HG03064 (cell line): ENCODE measurements around the gene UBL5.

Source experiments
- ATAC-seq: cut with Tn5 transposase; IDR thresholded peaks from one replicate; pipeline ENCODE4 v1.9.1; 2021; ENCODE audit warnings: low read depth; ENCODE audit not compliant: unreplicated experiment

The UBL5 gene

GRCh38 chr19:9848762-9849161, 21.0 kb downstream of the UBL5 start:
- ATAC-seq = no peak

DNA sequence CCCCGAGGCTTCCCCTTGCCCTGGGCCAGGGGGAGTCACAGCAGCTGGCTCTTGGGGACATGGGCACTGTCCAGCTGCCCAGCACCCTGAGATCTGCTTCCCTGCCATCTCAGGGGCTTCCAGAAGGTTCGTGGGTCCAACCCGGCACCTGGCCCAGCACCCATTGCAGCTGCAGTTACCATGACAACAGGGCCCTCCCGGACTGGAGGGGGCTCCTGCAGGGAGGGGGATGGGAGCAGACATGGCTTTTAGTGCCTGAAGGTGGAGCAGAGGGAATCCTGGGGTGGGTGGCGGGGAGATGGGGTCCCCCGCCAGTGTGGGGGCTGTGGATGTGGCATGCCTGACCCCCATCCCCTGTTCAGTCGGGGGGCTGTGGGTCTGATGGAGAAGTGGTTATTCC, 22.1 kb downstream of the UBL5 start:
- no peak for ATAC-seq

- no peak for ATAC-seq
These were observed 22.7 kb downstream of the UBL5 start for GRCh38 chr19:9850235-9850959.

DNA sequence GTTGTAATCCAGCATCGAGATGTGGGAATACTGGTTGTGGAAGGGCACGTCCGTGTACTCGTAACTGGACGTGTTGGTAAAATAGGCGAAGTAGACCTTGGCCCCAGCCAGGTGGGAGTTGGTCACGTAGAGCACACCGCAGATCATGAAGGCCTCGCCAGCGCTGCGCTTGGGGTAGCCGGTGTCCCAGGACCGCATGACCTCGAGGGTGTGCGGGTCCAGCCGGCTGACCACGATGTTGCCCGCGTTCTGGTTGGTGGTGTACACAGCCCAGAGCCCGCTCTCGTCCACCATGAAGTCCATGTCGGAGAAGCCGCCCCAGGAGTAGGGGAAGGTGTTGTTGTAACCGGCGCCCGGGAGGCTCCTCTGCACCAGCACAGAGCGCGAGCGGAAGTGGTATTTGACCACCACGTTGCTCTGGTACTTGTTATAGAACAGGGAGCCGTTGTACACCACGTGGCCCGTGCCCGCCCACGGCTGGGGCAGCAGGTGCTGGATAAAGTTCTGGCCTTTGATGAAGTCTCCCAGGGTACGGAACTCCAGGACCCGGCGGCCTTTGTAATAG, 26.6 kb downstream of the UBL5 start:
- ATAC-seq = no peak

DNA sequence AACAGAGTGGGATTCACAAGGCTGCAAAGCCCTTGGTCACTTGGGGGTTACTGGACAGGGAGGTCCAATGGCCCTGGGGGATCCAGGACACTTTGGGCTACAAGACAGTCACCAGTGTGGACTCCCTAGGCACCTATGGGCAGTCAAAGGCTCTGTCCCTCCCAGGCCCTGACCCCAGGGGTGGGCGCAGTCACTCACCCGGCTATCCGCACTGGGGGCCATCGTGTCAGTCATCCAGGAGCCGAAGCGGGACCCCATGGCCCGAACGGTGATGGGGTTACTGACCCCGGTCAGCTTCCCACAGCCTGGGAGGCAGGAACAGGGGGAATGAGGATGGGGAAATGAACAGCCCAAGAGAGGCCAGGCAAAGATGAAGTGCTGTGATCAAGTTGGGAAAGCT, 28.9 kb downstream of the UBL5 start:
- ATAC-seq = no peak

DNA sequence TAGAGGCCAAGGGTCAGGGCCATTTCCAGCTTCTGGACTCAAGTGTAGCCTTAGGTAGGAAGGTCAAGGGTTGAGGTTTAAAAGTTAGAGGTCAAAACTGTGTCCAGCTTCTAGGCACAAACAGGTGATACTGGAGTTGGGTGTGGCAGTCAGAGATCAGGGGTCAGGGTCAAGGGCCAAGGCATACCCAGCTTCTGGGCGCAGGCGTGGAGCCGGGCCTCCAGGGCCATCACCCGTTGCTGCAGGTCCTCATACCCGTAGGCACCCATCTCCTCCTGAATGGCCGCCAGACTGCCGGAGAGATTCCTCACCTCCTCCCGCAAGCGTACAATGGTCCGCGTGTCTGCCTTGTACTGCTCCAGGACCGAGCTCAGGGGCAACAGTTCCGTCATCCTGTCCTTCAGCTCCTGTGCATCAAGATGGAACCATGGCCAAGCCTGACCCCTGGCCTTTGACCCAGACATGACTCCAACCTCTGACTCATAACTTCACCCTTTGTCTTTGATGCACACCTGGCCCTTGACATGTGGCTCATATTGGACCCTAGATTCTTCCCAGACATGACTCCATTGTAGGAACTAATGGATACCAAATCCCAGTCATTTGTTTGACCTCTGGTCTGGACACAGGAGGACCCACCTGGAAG, 29.5 kb downstream of the UBL5 start:
- ATAC-seq = no peak

- ATAC-seq = no peak
These were observed 30.4 kb downstream of the UBL5 start for GRCh38 chr19:9857920-9858746.

- no peak for ATAC-seq
These were observed 31.0 kb downstream of the UBL5 start for GRCh38 chr19:9858766-9859165.

- ATAC-seq = no peak
These were observed 32.7 kb downstream of the UBL5 start for GRCh38 chr19:9860407-9860806.

DNA sequence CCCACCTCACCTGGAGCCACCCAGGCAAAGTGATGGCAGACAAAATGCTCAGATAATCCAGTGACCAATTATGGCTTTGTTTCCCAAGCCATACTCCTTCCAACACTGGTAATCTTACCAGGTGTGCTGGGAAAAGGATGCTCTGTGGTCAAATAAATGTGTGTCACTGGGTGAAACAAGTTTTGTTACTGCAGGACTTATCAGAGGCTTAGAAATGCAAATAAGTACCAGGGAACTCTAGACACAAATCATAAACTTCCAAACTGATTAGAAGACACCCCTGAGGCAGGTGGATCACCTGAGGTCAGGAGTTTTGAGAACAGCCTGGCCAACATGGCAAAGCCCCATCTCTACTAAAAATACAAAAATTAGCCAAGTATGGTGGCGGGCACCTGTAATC, 33.8 kb downstream of the UBL5 start:
- no peak for ATAC-seq

- no peak for ATAC-seq
These were observed 35.2 kb downstream of the UBL5 start for GRCh38 chr19:9862938-9863337.

DNA sequence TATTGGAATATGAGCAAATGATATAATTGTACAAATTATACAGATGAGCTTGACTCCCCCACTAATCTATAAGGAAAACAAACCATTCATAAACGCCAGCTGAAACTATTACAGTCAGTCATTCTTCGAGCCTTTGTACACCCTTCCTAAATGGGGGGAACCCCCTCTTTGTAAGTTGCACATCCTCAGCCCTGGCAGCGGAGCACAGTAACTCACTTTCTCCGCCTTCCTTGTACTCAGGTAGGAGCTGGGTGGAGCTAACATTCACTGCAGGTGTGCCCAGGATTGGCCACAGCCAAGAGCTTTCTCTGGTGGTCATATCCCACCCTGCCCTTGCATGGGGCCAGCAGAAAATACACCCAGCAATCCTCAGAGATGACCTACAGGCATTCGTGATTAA, 36.0 kb downstream of the UBL5 start:
- ATAC-seq = no peak

DNA sequence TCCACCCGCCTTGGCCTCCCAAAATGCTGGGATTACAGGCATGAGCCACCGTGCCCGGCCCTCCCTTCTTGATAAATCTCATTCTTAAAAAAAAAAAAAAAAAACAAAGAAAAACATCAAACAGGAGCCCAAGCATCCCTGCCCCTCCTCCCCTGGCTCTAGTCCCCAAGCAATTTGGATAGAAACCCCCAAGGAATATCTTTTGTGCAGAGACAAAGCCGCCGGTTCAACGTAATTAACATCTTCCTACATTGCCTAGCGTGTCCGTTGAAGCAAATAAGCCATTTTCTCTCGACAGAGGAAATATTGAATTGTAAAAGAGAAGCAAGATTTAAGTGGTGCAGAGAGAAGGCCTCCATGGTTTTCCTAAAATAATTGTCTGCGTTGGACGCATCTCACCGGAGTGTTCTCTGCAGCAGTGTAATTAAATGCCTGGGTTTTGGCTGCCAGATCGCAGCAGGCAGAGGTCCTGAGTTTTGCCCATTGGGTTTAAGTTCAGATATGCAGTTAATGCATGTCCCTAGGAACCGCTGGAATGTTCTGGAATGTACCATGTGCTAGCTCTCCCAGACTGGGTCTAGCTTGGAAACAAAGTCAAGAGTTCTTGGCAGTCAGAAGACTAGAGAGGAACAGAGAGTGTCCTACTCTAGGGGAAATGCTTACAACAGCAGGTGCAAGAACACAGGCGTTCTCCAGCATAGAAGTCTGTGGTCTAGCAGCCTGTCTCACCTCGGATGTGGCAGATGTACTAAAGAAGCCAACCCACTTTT, 38.2 kb downstream of the UBL5 start:
- no peak for ATAC-seq

- ATAC-seq = no peak
These were observed 41.4 kb downstream of the UBL5 start for GRCh38 chr19:9868983-9869617.

DNA sequence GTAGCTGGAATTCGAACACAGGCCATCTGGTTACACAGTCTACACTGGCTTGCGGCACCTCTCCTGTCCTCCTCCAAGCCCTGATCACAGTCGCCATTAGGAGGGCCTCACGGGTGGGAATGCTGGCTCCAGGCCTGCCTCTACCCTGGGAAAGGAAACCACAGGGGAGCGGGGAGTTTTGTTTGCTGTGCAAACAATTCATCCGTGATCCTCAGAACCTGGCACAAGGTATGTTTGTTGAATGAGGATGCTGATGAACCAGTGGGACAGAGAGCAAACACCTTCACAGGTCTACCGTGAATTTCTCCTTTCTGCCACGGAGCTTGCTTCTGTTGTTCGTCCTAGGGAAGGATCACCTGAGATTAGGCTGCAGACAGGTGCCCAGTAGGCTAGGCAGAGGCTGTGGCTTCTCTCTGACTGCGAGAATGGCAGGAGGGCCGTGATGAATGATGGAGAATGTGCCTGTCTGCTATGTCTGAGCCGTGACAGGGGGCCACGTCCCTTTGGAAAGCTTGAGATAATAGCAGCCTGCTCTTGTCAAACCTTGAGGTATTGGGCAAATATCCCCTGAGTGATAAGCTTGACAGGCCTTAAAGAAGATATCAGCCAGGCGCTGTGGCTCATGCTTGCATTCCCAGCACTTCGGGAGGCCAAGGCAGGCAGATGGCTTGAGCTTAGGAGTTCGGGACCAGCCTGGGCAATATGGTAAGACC, 44.1 kb downstream of the UBL5 start:
- no peak for ATAC-seq

DNA sequence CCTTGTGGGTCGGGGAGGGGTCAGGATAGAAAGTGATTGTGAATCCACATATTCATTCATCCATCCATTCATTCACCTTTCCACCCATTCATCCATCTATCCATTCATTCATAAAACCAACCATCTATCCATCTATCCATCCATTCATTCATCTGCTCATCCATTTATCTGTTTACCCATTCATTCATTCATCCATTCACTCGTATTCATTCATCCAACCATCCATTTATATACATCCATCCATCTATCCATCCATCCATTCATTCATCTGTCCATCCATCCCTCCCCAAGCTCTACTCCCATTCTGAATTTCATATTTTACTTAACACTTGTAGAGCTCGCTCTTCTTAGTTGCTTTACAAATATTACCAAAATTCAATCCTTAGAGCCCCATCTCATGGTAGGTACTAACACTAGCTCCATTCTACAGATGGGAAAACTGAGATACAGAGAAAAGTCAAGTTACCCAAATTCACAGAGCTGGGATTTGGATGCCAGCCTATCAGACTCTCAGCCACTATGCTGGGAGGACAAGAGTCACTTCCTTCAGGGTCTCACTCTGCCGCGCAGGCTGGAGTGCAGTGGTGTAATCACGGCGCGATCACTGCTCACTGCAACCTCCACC, 45.0 kb downstream of the UBL5 start:
- ATAC-seq = no peak

GRCh38 chr19:9875031-9875627, 47.4 kb downstream of the UBL5 start:
- ATAC-seq = no peak

GRCh38 chr19:9875796-9876195, 48.1 kb downstream of the UBL5 start:
- no peak for ATAC-seq
